CD4-positive, alpha-beta T cell treated with Interleukin-2 at 100 ng/mL for 4 hours (primary cell): ENCODE data around the gene FOLR2.

Source experiments
- DNase-seq: peaks from one replicate; pipeline ENCODE4 v3.0.0-alpha.2; 2020; ENCODE audit warnings: low spot score

The FOLR2 gene

DNA sequence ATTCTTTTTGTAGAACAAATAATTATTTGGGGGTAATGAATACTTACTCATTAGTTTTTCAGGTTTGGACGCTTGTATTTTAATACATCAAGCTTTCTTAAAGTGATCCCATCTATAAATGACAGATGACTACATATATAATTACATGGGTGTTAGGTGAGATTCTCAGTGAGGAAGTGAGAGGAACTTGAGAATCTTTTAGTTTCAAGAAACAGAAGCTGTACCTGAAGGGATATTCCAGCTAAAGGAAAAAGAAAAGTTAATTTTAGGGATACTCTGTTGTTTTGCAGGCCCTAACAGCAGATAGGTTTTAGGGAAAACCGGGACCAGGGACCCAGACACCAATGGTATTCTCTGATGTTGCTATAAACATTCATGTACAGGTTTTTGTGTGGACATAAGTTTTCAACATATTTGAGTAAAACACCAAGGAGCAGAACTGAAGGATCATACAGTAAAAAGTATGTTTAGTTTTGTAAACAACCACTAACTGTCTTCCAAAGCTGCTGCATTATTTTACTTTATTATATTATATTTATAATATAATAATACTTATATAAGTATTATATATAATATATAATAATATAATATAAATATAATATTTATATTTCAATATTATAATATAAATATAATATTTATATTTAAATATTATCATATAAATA lies 51.5 kb downstream of the FOLR2 start:
- no peak for DNase-seq
